Nucleus accumbens (tissue), 56 donors: Measurements from ENCODE around the gene FTHL17.

Experiments used
- DNase-seq, 56 donors: peaks; one replicate each; lab custom pipeline; 2025; lab: John Stamatoyannopoulos, UW

FTHL17 gene

DNA sequence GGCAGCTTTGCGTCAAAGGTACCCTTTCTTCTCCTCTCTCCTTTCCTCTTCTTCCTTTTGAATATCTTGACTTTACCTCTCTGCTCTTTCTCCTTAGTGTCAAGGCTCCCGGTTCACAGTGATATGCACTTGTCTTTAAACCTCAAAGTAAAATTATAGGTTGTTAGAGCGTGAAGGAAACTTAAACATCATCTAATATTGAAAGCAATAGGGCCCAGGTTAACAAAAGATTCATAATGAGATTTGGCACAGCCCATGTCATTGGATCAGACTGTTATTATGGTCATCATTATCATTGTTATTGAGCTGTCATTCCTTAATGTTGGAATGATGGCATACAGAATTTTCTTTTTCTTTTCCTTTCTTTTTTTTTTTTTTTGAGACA lies 32.5 kb downstream of the FTHL17 start:
- DNase-seq: no peak

DNA sequence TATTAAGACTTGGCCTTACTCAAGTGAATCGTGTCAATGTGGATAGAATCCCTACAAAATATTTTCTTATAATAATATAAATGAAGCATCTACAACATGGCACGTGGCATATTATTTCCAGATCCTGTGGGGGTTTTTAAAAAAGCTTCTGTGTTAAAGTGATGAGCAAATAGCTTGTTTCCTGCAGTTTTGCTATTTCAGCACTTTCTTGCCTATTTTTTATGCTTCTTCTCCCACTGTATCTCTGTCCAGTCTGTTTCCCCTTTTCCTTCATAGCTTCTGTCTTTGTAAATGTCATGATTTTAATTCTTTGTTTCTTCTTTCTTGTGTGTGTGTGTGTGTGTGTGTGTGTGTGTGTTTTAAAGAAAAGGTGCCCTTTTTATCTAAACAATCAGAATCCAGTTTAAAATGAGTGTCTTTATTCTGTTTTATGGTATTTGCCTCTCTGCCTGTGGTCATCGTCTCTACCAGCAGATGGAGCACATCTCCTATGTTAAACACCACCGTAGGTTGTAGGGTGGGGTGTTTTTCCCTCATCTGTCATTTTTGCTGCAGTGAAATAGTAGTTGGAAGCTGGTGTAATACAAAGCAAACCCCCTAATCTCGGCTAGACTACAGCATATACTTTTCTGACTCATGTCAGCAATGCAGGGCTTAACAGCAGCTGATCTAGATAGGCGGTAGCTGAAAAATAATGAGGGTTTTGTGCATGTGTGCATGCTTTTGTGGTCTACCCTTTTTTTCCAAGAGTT lies 33.1 kb downstream of the FTHL17 start:
- peak in 28 of 56 donors; percentile 0 to 50 (median 0) for DNase-seq

DNA sequence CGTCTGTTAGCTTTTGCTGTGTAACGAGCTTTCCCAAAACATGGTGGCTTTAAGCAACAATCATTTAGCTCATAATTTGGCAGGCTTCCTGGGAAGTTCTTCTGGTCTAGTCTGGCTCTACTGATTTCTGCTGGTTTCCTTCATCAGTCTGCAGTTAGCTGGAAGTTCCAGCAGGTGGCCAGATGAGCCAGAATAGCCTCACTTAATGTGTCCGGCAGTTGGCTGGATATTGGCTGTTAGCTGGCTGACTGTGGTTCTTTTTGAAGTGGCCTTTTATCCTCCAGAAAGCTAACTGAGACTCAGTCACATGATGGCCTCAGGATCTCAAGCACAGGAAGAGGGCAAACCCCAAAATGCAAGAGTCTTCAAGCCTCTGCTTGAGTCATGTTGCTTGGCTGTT lies 34.9 kb downstream of the FTHL17 start:
- DNase-seq: peak in 23 of 56 donors; percentile 0 to 15 (median 0)

DNA sequence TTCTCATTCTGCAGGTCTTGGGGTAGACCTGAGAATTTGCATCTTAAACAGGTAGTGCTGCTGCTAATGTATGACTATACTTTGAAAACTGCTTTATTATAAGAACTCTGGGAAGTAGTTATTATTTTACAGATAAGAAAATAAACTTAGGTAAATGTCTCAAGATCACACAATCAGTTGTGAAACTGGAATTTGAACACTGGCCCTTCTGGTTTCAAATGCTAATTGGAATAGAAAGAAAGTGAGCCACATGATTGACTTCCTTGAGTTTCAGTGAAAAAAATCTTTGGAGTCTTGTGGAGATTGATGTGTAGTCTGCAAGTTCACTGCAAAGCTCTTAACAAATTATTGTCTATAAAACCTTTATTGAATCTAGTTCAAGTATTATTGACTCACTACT lies 44.5 kb downstream of the FTHL17 start:
- DNase-seq: no peak

DNA sequence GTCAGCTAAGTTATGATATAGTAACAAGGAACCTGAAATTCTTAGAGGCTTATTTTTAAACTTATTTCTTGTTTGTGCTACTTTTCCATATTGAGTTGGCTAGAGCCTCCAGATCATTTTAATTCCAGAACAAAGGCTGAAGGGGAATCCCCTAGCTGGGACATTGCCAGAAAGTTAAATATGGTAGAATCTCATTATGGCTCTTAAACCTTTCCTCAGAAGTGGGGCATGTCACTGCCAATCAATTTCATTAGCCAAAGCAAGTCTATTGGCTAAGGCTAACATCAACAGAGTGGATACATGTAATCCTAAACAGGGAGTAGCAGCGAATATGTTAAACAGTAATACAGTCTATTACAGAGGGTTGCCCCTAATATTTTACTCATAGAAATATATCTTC lies 47.0 kb downstream of the FTHL17 start:
- DNase-seq: no peak

DNA sequence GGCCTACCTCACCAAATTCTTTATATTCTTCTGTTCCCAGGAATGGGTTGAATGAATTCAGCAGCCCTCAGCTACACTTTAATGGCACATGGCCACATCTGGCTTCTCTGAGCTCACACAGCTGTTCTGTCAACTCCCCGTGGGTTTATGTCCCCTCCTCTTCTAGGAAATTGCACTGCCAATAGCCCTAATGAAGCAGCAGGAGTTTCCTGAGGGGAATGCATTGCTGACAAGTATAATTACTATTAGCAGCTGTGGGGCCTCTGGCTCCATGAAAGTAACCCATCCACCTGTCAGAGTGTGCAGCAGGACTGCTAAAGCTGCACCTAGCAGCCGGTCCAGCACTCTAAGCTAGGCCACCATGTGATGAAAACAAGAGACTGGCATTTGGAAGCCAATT lies 50.3 kb downstream of the FTHL17 start:
- no peak for DNase-seq
